HG02884 (cell line): ENCODE data around the gene CNTNAP5.

Experiments used
- ATAC-seq: cut with Tn5 transposase; IDR thresholded peaks from one replicate; pipeline ENCODE4 v1.9.1; 2021; ENCODE audit warnings: mild to moderate bottlenecking, moderate library complexity; ENCODE audit not compliant: unreplicated experiment

CNTNAP5 gene

GRCh38 chr2:124664363-124664762 lies 639.3 kb downstream of the CNTNAP5 start:
- ATAC-seq: no peak

- ATAC-seq: no peak
Measured at GRCh38 chr2:124666976-124667375, 641.9 kb downstream of the CNTNAP5 start.

- ATAC-seq: no peak
Measured at GRCh38 chr2:124668161-124668560, 643.1 kb downstream of the CNTNAP5 start.

- no peak for ATAC-seq
Measured at GRCh38 chr2:124670187-124670586, 645.1 kb downstream of the CNTNAP5 start.

GRCh38 chr2:124678043-124678442 lies 653.0 kb downstream of the CNTNAP5 start:
- no peak for ATAC-seq

GRCh38 chr2:124683536-124684428 lies 658.7 kb downstream of the CNTNAP5 start:
- ATAC-seq: no peak

- no peak for ATAC-seq
Measured at GRCh38 chr2:124689348-124689747, 664.3 kb downstream of the CNTNAP5 start.

GRCh38 chr2:124692216-124692615 lies 667.1 kb downstream of the CNTNAP5 start:
- ATAC-seq: no peak

- ATAC-seq: no peak
Measured at GRCh38 chr2:124692707-124693106, 667.6 kb downstream of the CNTNAP5 start.

GRCh38 chr2:124693156-124693555 lies 668.1 kb downstream of the CNTNAP5 start:
- ATAC-seq: no peak

GRCh38 chr2:124698979-124699565 lies 674.0 kb downstream of the CNTNAP5 start:
- no peak for ATAC-seq

- ATAC-seq: no peak
Measured at GRCh38 chr2:124702777-124703176, 677.7 kb downstream of the CNTNAP5 start.

- no peak for ATAC-seq
Measured at GRCh38 chr2:124704071-124704925, 679.2 kb downstream of the CNTNAP5 start.

GRCh38 chr2:124708661-124709060 lies 683.6 kb downstream of the CNTNAP5 start:
- no peak for ATAC-seq

- ATAC-seq: no peak
Measured at GRCh38 chr2:124713969-124714368, 688.9 kb downstream of the CNTNAP5 start.

GRCh38 chr2:124725187-124725586 lies 700.1 kb downstream of the CNTNAP5 start:
- ATAC-seq: no peak

- ATAC-seq: no peak
Measured at GRCh38 chr2:124740636-124741035, 715.5 kb downstream of the CNTNAP5 start.

GRCh38 chr2:124753842-124754241 lies 728.8 kb downstream of the CNTNAP5 start:
- no peak for ATAC-seq

- no peak for ATAC-seq
Measured at GRCh38 chr2:124755386-124755785, 730.3 kb downstream of the CNTNAP5 start.

GRCh38 chr2:124756048-124756447 lies 731.0 kb downstream of the CNTNAP5 start:
- no peak for ATAC-seq

- no peak for ATAC-seq
Measured at GRCh38 chr2:124762388-124762787, 737.3 kb downstream of the CNTNAP5 start.
